GM19438 (cell line): ENCODE results near the gene MGP.

ENCODE experiments used
- ATAC-seq: cut with Tn5 transposase; IDR thresholded peaks from one replicate; pipeline ENCODE4 v1.9.1; 2021; ENCODE audit warnings: low read depth; ENCODE audit not compliant: unreplicated experiment

MGP gene

DNA sequence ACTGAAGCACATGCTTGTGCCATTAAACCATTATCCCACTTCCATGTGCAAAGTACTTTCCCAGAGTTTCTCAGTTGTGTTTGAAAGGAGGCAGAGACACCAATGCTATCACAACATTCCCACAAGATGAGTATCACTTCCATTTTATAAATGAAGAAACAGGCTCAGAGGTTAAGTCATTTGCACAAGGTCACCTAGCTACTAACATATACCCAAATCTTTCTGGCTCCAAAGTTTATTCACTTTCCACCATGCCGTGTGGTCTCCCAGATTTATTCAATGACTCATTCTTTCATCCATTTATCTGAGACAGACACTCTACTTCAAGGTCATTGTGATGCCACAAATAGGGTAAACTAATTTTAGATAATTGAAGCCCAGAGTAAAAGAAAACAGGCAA is 51.7 kb downstream of the MGP start:
- no peak for ATAC-seq

DNA sequence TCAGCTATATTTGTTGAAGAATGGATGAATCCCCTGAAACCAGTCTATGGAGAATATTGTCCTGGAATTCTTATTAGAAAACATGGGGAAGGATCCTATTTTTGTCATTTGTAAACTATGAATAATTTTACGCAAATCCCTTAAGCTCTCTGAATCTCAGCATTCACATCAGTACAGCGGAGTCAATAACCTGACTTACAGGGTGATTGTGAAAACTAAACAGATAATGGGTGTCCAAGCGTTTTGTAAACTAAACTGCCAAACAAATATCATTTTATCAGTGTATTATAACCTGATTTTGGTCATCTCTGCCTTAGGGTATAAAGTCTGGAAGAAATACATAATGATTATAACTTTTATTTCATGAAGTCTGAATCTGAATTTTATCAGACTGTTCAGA is 52.3 kb downstream of the MGP start:
- ATAC-seq = no peak
